DMS114 treated with DMSO at 0.1 percent for 48 hours (cell line): ENCODE measurements around the gene TBC1D10A.
A peak's percentile ranks its signal among the peaks of the same experiment; 100 is the strongest.

Experiments used
- DNase-seq: peaks from one replicate; lab custom pipeline; 2025; ENCODE audit not compliant: unreplicated experiment; lab: John Stamatoyannopoulos, UW

The TBC1D10A gene

GRCh38 chr22:30302810-30303138 is 24.0 kb downstream of the TBC1D10A start:
- DNase-seq: no peak

- DNase-seq: no peak
Observed at GRCh38 chr22:30301995-30302809, 24.5 kb downstream of the TBC1D10A start.

GRCh38 chr22:30299322-30299721 is 27.4 kb downstream of the TBC1D10A start:
- DNase-seq: no peak

GRCh38 chr22:30297991-30298701 is 28.6 kb downstream of the TBC1D10A start:
- no peak for DNase-seq

GRCh38 chr22:30297276-30297990 is 29.3 kb downstream of the TBC1D10A start:
- no peak for DNase-seq

GRCh38 chr22:30296833-30297232 is 29.9 kb downstream of the TBC1D10A start:
- no peak for DNase-seq

GRCh38 chr22:30296324-30296723 is 30.4 kb downstream of the TBC1D10A start:
- DNase-seq: no peak

- no peak for DNase-seq
Observed at GRCh38 chr22:30295576-30295975, 31.2 kb downstream of the TBC1D10A start.

GRCh38 chr22:30294830-30295229 is 31.9 kb downstream of the TBC1D10A start:
- DNase-seq: no peak

GRCh38 chr22:30294066-30294465 is 32.7 kb downstream of the TBC1D10A start:
- DNase-seq: no peak

GRCh38 chr22:30293026-30293425 is 33.7 kb downstream of the TBC1D10A start:
- DNase-seq: no peak

GRCh38 chr22:30292069-30292970 is 34.4 kb downstream of the TBC1D10A start:
- no peak for DNase-seq

- no peak for DNase-seq
Observed at GRCh38 chr22:30291058-30291892, 35.5 kb downstream of the TBC1D10A start.

- no peak for DNase-seq
Observed at GRCh38 chr22:30290342-30291057, 36.2 kb downstream of the TBC1D10A start.

GRCh38 chr22:30289980-30290313 is 36.8 kb downstream of the TBC1D10A start:
- DNase-seq: no peak

GRCh38 chr22:30289141-30289979 is 37.4 kb downstream of the TBC1D10A start, which contains the start of gene CASTOR1:
Gene CASTOR1 (minus strand): TSS chr22:30289505. CDS start chr22:30289497, 8 bp downstream.
- peak; percentile 96 for DNase-seq

GRCh38 chr22:30288419-30289140 is 38.2 kb downstream of the TBC1D10A start:
- no peak for DNase-seq
